GM12878 (cell line): Measurements from ENCODE around the gene DCP1A. TPM values are rescaled to one million over a fixed set of nuclear protein-coding genes. Genes with fewer than 3 reads are reported as not detected.

ENCODE experiments used
- ATAC-seq: fragments of 200-7000 bp; cut with Tn5 transposase; 3 replicates; pipeline ENCODE4 v1.9.1; 2020; ENCODE audit warnings: mild to moderate bottlenecking, moderate library complexity
- BruUV-seq: library from RNA; stranded (reverse); fragments of 400-500 nt; replicated peaks from 2 replicates; lab custom pipeline; 2021; lab: Mats Ljungman, UMichigan
- CTCF ChIA-PET: fragments of 300-600 bp; sonication (Branson Sonifier 250); formaldehyde crosslinking; extraction: SDS; loops from one replicate; lab custom pipeline; 2021; ENCODE audit warnings: inconsistent platforms; lab: Yijun Ruan, JAX
- POLR2A ChIA-PET: fragments of 350-600 bp; formaldehyde crosslinking; extraction: SDS; loops from one replicate; lab custom pipeline; 2021; ENCODE audit warnings: inconsistent platforms; lab: Charles Lee
- RAD21 ChIA-PET: fragments of 300-600 bp; sonication (Branson Sonifier 250); formaldehyde crosslinking; loops from one replicate; lab custom pipeline; 2023; ENCODE audit warnings: antibody characterized with exemption; ENCODE audit not compliant: unreplicated experiment; lab: Charles Lee
- SMC1A ChIA-PET: fragments of 300-600 bp; sonication (Branson Sonifier 250); formaldehyde crosslinking; loops from one replicate; lab custom pipeline; 2023; ENCODE audit not compliant: unreplicated experiment, uncharacterized antibody; lab: Charles Lee
- DNase-seq: peaks from one replicate; pipeline ENCODE4 v3.0.0-alpha.2; 2011; ENCODE audit warnings: low read depth, low spot score
- FAIRE-seq: peaks from 3 replicates; lab custom pipeline; 2011; peaks lifted over from hg19 to GRCh38; lab: Jason Lieb, UNC
- H2AFZ ChIP-seq: 2 replicates; pipeline ENCODE4 v1.6.0; 2011; ENCODE audit warnings: low read depth, low read length, control low read depth; ENCODE audit not compliant: control insufficient read depth
- H3K27ac ChIP-seq: 2 replicates; pipeline ENCODE4 v1.5.1; 2011; ENCODE audit warnings: control low read depth; ENCODE audit not compliant: control insufficient read depth, insufficient read depth
- H3K27me3 ChIP-seq, 2 experiments: replicated peaks in 1 of 2; 2 replicates each; pipeline versions ENCODE4 v1.6.0 to v1.6.1; 2011; ENCODE audit warnings: low read length in 1 of 2; ENCODE audit not compliant: control insufficient read depth in 2 of 2, insufficient read depth in 2 of 2
- H3K36me3 ChIP-seq, 2 experiments: 2 replicates each; pipeline ENCODE4 v1.5.1; 2011; ENCODE audit warnings: low read length in 1 of 2; ENCODE audit not compliant: control insufficient read depth in 2 of 2, insufficient read depth in 2 of 2
- H3K4me1 ChIP-seq: 2 replicates; pipeline ENCODE4 v1.6.1; 2011; ENCODE audit warnings: mild to moderate bottlenecking, low read length, moderate library complexity, mixed read lengths; ENCODE audit not compliant: control insufficient read depth, insufficient read depth
- H3K4me2 ChIP-seq: 2 replicates; pipeline ENCODE4 v1.6.0; 2011; ENCODE audit warnings: control low read depth; ENCODE audit not compliant: control insufficient read depth, insufficient read depth
- H3K4me3 ChIP-seq: fragments of 200-600 bp; sonication (generic); 2 replicates; pipeline ENCODE4 v1.5.1; 2016
- H3K79me2 ChIP-seq: 2 replicates; pipeline ENCODE4 v1.6.0; 2011; ENCODE audit warnings: low read length; ENCODE audit not compliant: control insufficient read depth, insufficient read depth
- H3K9ac ChIP-seq: 2 replicates; pipeline ENCODE4 v1.8.0; 2011; ENCODE audit warnings: low read length, control low read depth, mixed read lengths; ENCODE audit not compliant: control insufficient read depth, insufficient read depth
- H3K9me3 ChIP-seq: replicated peaks from 3 replicates; pipeline ENCODE4 v1.5.1; 2011; ENCODE audit warnings: mild to moderate bottlenecking, low read length; ENCODE audit not compliant: control insufficient read depth, insufficient read depth
- H4K20me1 ChIP-seq: 2 replicates; pipeline ENCODE4 v1.6.0; 2011; ENCODE audit not compliant: control insufficient read depth, insufficient read depth
- CHD1 ChIP-seq: IDR thresholded peaks from 2 replicates; pipeline ENCODE4 v1.6.1; 2012; ENCODE audit warnings: low read depth, low read length, improper control_type of control experiment
- CHD4 ChIP-seq: fragments of 200-600 bp; sonication (generic); IDR thresholded peaks from 2 replicates; pipeline ENCODE4 v1.6.1; 2016; ENCODE audit warnings: mild to moderate bottlenecking
- IRF4 ChIP-seq: IDR thresholded peaks from 2 replicates; pipeline ENCODE4 v1.6.1; 2011; ENCODE audit warnings: low read depth, low read length
- MXI1 ChIP-seq: fragments of 150-350 bp; IDR thresholded peaks from 2 replicates; pipeline ENCODE4 v1.6.1; 2011; ENCODE audit warnings: low read depth, mild to moderate bottlenecking, inconsistent platforms, low read length, improper control_type of control experiment
- POLR2A ChIP-seq: IDR thresholded peaks from 2 replicates; pipeline ENCODE4 v1.6.1; 2011; ENCODE audit warnings: low read depth, mild to moderate bottlenecking, low read length
- YBX1 ChIP-seq: fragments of 450-650 bp; IDR thresholded peaks from 2 replicates; pipeline ENCODE4 v1.6.1; 2016; ENCODE audit warnings: antibody characterized with exemption
- ZBTB4 ChIP-seq: fragments of 450-650 bp; formaldehyde crosslinking; IDR thresholded peaks from 2 replicates; pipeline ENCODE4 v1.4.0; 2022; ENCODE audit warnings: mild to moderate bottlenecking, moderate library complexity
- ZNF24 ChIP-seq: fragments of 450-650 bp; IDR thresholded peaks from 2 replicates; pipeline ENCODE4 v1.6.1; 2017; ENCODE audit warnings: antibody characterized with exemption, mild to moderate bottlenecking
- ZNF622 ChIP-seq: fragments of 450-650 bp; IDR thresholded peaks from 2 replicates; pipeline ENCODE4 v1.6.1; 2017; ENCODE audit warnings: mild to moderate bottlenecking, inconsistent platforms
- WGBS: methylation state at CpG from one replicate; pipeline ENCODE4 v1.1.6; 2016; ENCODE audit warnings: low lambda C conversion rate; ENCODE audit not compliant: insufficient replicate concordance, insufficient coverage; ENCODE audit errors: missing lambda C conversion rate; 5-methylcytosine and 5-hydroxymethylcytosine counted together
- in situ Hi-C: fragments of 300-500 bp; cut with MboI; formaldehyde crosslinking; loops from 9 replicates; pipeline ENCODE4 v1.14.3; 2018; ENCODE audit warnings: mixed read lengths
- intact Hi-C: fragments of 100-400 bp; cut with micrococcal nuclease; formaldehyde crosslinking; loops from one replicate; pipeline ENCODE4 v1.14.2; 2022; ENCODE audit not compliant: unreplicated experiment
- polyA plus RNA-seq, 11 experiments: library from polyadenylated mRNA; depleted of rRNA in 4 of 11; unstranded in 6 of 11; stranded (reverse) in 5 of 11; fragments of >200 nt; fragmentation: Nextera tagmentation in 4 of 11; fragmentation: Illumina TruSeq in 1 of 11; extraction: Ambion mirVana in 4 of 11; extraction: Trizol in 1 of 11; gene quantifications; 1 replicate in 1 of 11; 2 replicates in 10 of 11; pipeline versions ENCODE4 v1.2.1 to v1.2.3, GENCODE V29; 2011 to 2016; ENCODE audit warnings: inconsistent platforms in 2 of 11, missing spikeins in 2 of 11, low read depth in 1 of 11
- total RNA-seq, 4 experiments: library from RNA; depleted of rRNA in 3 of 4; stranded (reverse); fragments of >200 nt in 3 of 4; fragmentation: Illumina TruSeq in 1 of 4; extraction: Trizol in 1 of 4; gene quantifications; 2 replicates each; pipeline versions ENCODE4 v1.2.1 to v1.2.3, GENCODE V29; 2013 to 2021

The DCP1A gene
- total and polyA plus RNA-seq, 10 of the 15 experiments (the other 5 are each of a cell fraction or from before 2014, with no cell fraction given): 12.5 to 34.6 (median 16.3) TPM

GRCh38 chr3:53261712-53262111 is 85.6 kb downstream of the DCP1A start:
- Histone ChIP-seq H3K4me3 (no peak overlapping the region), H3K9me3 (no peaks in the 10 kb centered on the region), H3K4me1 (no peaks in the 10 kb centered on the region), H3K79me2 (no peaks in the 10 kb centered on the region), H3K4me2 (no peak overlapping the region), H3K9ac (no peak overlapping the region), H3K27ac (no peak overlapping the region), H4K20me1 (no peaks in the 10 kb centered on the region), H3K36me3 (no peaks in the 10 kb centered on the region), H2AFZ (no peak overlapping the region), H3K27me3 (no peaks in the 10 kb centered on the region)
- ATAC-seq: no peak
- RAD21 ChIA-PET: no interaction called here
- intact Hi-C loops (no loop called here), in situ Hi-C loops (no loop called here)
- SMC1A ChIA-PET: interaction anchor here (1.0 kb wide), 2 partner anchors 11 to 164 kb away, joined by 3 to 4 read pairs; no protein-coding TSS in a partner anchor
- 28% methylated on average over 5 of the region's 5 CpGs for WGBS
- TF ChIP-seq IRF4 (no peak), CHD1 (no peak), POLR2A (no peak), MXI1 (no peak), ZBTB4 (CRISPR knock-in tag) (no peak), ZNF622 (no peak), YBX1 (no peak), ZNF24 (no peak), CHD4 (no peak)
- DNase-seq: no peak
- CTCF ChIA-PET: no interaction called here
- POLR2A ChIA-PET: interaction anchor here (0.6 to 1.7 kb wide), 2 partner anchors 10 to 117 kb away, joined by 3 to 10 read pairs; no protein-coding TSS in a partner anchor
- no peak for FAIRE-seq
- no TSS peak for BruUV-seq
